CD14-positive monocyte (primary cell): ENCODE data around the gene IL6R. TPM values are rescaled to one million over a fixed set of nuclear protein-coding genes. Genes with fewer than 3 reads are reported as not detected.

Experiments
- DNase-seq, 3 donors: peaks; one replicate each; pipeline ENCODE4 v3.0.0-alpha.2; 2011 to 2022
- H2AFZ ChIP-seq: 2 replicates; pipeline ENCODE4 v1.6.0; 2012; ENCODE audit warnings: mild to moderate bottlenecking, low read depth, low read length, inconsistent platforms; ENCODE audit not compliant: insufficient read depth, poor library complexity, severe bottlenecking
- H3K27ac ChIP-seq, 2 donors: 1 replicate in 1 of 2; 2 replicates in 1 of 2; pipeline ENCODE4 v1.5.1; 2012 to 2013; ENCODE audit warnings: low read length in 2 of 2, control low read depth in 1 of 2, inconsistent platforms in 1 of 2, low read depth in 1 of 2, mild to moderate bottlenecking in 1 of 2
- H3K27me3 ChIP-seq, 2 donors: one replicate each; pipeline versions ENCODE4 v1.6.0 to v1.6.1; 2011 to 2013; ENCODE audit warnings: low read length in 2 of 2; ENCODE audit not compliant: control insufficient read depth in 2 of 2, insufficient read depth in 2 of 2
- H3K36me3 ChIP-seq, 2 donors: replicated peaks in 1 of 2; 1 replicate in 1 of 2; 2 replicates in 1 of 2; pipeline versions ENCODE4 v1.5.1 to v1.6.1; 2012 to 2013; ENCODE audit warnings: low read length in 2 of 2, control low read depth in 1 of 2, inconsistent platforms in 1 of 2, mild to moderate bottlenecking in 1 of 2; ENCODE audit not compliant: insufficient read depth in 2 of 2, control insufficient read depth in 1 of 2
- H3K4me1 ChIP-seq, 2 donors: 1 replicate in 1 of 2; 2 replicates in 1 of 2; pipeline versions ENCODE4 v1.5.1 to v1.6.1; 2012 to 2013; ENCODE audit warnings: low read length in 2 of 2, control low read depth in 1 of 2, inconsistent platforms in 1 of 2, mild to moderate bottlenecking in 1 of 2, moderate library complexity in 1 of 2; ENCODE audit not compliant: insufficient read depth in 2 of 2, control insufficient read depth in 1 of 2
- H3K4me2 ChIP-seq: replicated peaks from 2 replicates; pipeline ENCODE3; 2012; ENCODE audit warnings: low read length, moderate library complexity, mild to moderate bottlenecking; ENCODE audit not compliant: poor library complexity, severe bottlenecking; ENCODE audit errors: extremely low read depth
- H3K4me3 ChIP-seq, 3 experiments: fragments of 200-600 bp in 1 of 3; sonication (generic) in 1 of 3; replicated peaks in 1 of 3; 1 replicate in 2 of 3; 2 replicates in 1 of 3; pipeline ENCODE4 v1.5.1; 2011 to 2013; ENCODE audit warnings: low read length in 3 of 3, mild to moderate bottlenecking in 3 of 3, control low read depth in 2 of 3, low read depth in 2 of 3, inconsistent platforms in 1 of 3, moderate library complexity in 1 of 3
- H3K79me2 ChIP-seq: 2 replicates; pipeline ENCODE4 v1.6.0; 2012; ENCODE audit warnings: mild to moderate bottlenecking, control low read depth, inconsistent platforms, low read length, moderate library complexity; ENCODE audit not compliant: insufficient read depth
- H3K9ac ChIP-seq: 2 replicates; pipeline ENCODE4 v1.6.0; 2017; ENCODE audit warnings: low read length, mild to moderate bottlenecking; ENCODE audit not compliant: insufficient read depth, poor library complexity, severe bottlenecking
- H3K9me3 ChIP-seq, 2 donors: replicated peaks in 1 of 2; 1 replicate in 1 of 2; 2 replicates in 1 of 2; pipeline versions ENCODE4 v1.5.1 to v1.6.1; 2012 to 2013; ENCODE audit warnings: low read length in 2 of 2, control low read depth in 1 of 2; ENCODE audit not compliant: control insufficient read depth in 1 of 2, insufficient read depth in 1 of 2
- H4K20me1 ChIP-seq: 2 replicates; pipeline ENCODE4 v1.6.0; 2012; ENCODE audit warnings: mild to moderate bottlenecking, low read length, control low read depth, moderate library complexity; ENCODE audit not compliant: insufficient read depth
- H3K27ac Mint-ChIP-seq, 7 donors: one replicate each; pipeline ENCODE4 v1.8.0; 2020; ENCODE audit warnings: mild to moderate bottlenecking in 7 of 7, mixed read lengths in 7 of 7, moderate library complexity in 6 of 7, inconsistent platforms in 2 of 7
- H3K27me3 Mint-ChIP-seq, 3 donors: one replicate each; pipeline ENCODE4 v1.8.0; 2021 to 2022; ENCODE audit warnings: low read depth in 3 of 3, mild to moderate bottlenecking in 3 of 3, mixed read lengths in 3 of 3, moderate library complexity in 3 of 3, inconsistent platforms in 1 of 3
- H3K36me3 Mint-ChIP-seq, 2 donors: one replicate each; pipeline ENCODE4 v1.8.0; 2020; ENCODE audit warnings: mixed read lengths in 2 of 2, inconsistent platforms in 1 of 2, mild to moderate bottlenecking in 1 of 2
- H3K4me1 Mint-ChIP-seq: one replicate; pipeline ENCODE4 v1.8.0; 2020; ENCODE audit warnings: mild to moderate bottlenecking, mixed read lengths
- H3K4me3 Mint-ChIP-seq, 2 donors: one replicate each; pipeline ENCODE4 v1.8.0; 2020; ENCODE audit warnings: mild to moderate bottlenecking in 2 of 2, mixed read lengths in 2 of 2, moderate library complexity in 1 of 2
- H3K9me3 Mint-ChIP-seq, 7 donors: one replicate each; pipeline ENCODE4 v1.8.0; 2020 to 2022; ENCODE audit warnings: mixed read lengths in 7 of 7, mild to moderate bottlenecking in 6 of 7, moderate library complexity in 6 of 7, inconsistent platforms in 2 of 7
- CTCF ChIP-seq: fragments of 200-600 bp; IDR thresholded peaks from one replicate; pipeline ENCODE4 v1.8.0; 2022; ENCODE audit warnings: antibody characterized with exemption, mild to moderate bottlenecking
- WGBS: methylation state at CpG from one replicate; pipeline ENCODE4 v1.1.5; 2013; ENCODE audit warnings: missing lambda C conversion rate; ENCODE audit not compliant: insufficient coverage; 5-methylcytosine and 5-hydroxymethylcytosine counted together
- intact Hi-C, 2 donors: fragments of 100-400 bp; cut with micrococcal nuclease; formaldehyde crosslinking; loops; one replicate each; pipeline versions ENCODE4 v1.15.0 to v1.15.1; 2023
- polyA plus RNA-seq, 3 donors: library from polyadenylated mRNA; depleted of rRNA in 1 of 3; unstranded in 2 of 3; stranded (reverse) in 1 of 3; fragments of 300-500 nt in 2 of 3; fragments of >200 nt in 1 of 3; fragmentation: Illumina TruSeq in 2 of 3; gene quantifications; 1 replicate in 2 of 3; 2 replicates in 1 of 3; pipeline ENCODE4 v1.2.3, GENCODE V29; 2012 to 2021

IL6R gene
- polyA plus RNA-seq, 3 donors, result 56.4 to 81.7 (median 62.1) TPM

GRCh38 chr1:154490317-154490716, 85.2 kb downstream of the IL6R start:
- Histone ChIP-seq H4K20me1 (no peaks in the 10 kb centered on the region), H3K4me1 (peaks cover 68 to 75% of the 10 kb centered on the region in 2 donors), H3K27ac (no peak overlapping the region), H3K27me3 (no peaks in the 10 kb centered on the region), H3K36me3 (no peaks in the 10 kb centered on the region), H3K4me3 (peak overlapping the region in 1 of 3 experiments; percentile 9), H2AFZ (no peak overlapping the region), H3K79me2 (no peaks in the 10 kb centered on the region), H3K9me3 (no peaks in the 10 kb centered on the region), H3K4me2 (no peak overlapping the region), H3K9ac (no peak overlapping the region)
- Mint-ChIP-seq H3K27me3 (peaks cover 0 to 7% (median 5%) of the 10 kb centered on the region in 3 donors), H3K36me3 (peaks cover 0 to 2% of the 10 kb centered on the region in 2 donors), H3K4me1 (peaks cover 69% of the 10 kb centered on the region), H3K4me3 (peak overlapping the region; percentile 2 to 47), H3K27ac (peak overlapping the region in 4 of 7 donors; percentile 21 to 68 (median 46)), H3K9me3 (peaks cover 0 to 2% (median 0%) of the 10 kb centered on the region in 7 donors)
- no peak for TF ChIP-seq CTCF
- peak; percentile 32 to 65 (median 44) for DNase-seq
- 0% methylated on average over 1 of the region's 1 CpG for WGBS
- intact Hi-C loops, result no loop called here

- peak overlapping the region in 4 of 7 donors; percentile 37 to 68 (median 58) for H3K27ac Mint-ChIP-seq
- Histone ChIP-seq H3K4me2 (peak overlapping the region; percentile 79), H3K27me3 (no peaks in the 10 kb centered on the region), H2AFZ (no peak overlapping the region), H3K36me3 (no peaks in the 10 kb centered on the region), H3K9me3 (no peaks in the 10 kb centered on the region), H4K20me1 (no peaks in the 10 kb centered on the region), H3K27ac (peak overlapping the region; percentile 30 to 59), H3K4me3 (peak overlapping the region in 1 of 3 experiments; percentile 64), H3K9ac (no peak overlapping the region), H3K79me2 (no peaks in the 10 kb centered on the region), H3K4me1 (peaks cover 64 to 73% of the 10 kb centered on the region in 2 donors)
- no peaks in the 10 kb centered on the region for H3K36me3 Mint-ChIP-seq
- WGBS, result no CpG with 5 or more reads among the region's 4 CpGs
- H3K9me3 Mint-ChIP-seq, result peaks cover 0 to 2% (median 0%) of the 10 kb centered on the region in 7 donors
- intact Hi-C loops, result no loop called here
- peaks cover 68% of the 10 kb centered on the region for H3K4me1 Mint-ChIP-seq
- peak in 2 of 3 donors; percentile 29 to 40 for DNase-seq
- H3K4me3 Mint-ChIP-seq, result peak overlapping the region in 1 of 2 donors; percentile 11
- no peak for TF ChIP-seq CTCF
- peaks cover 0 to 7% (median 5%) of the 10 kb centered on the region in 3 donors for H3K27me3 Mint-ChIP-seq
Observed at GRCh38 chr1:154492115-154492514, 87.0 kb downstream of the IL6R start.
